K562 (cell line): ENCODE measurements around the gene UAP1. TPM values are rescaled to one million over a fixed set of nuclear protein-coding genes. Genes with fewer than 3 reads are reported as not detected.

ENCODE experiments used
- ARHGAP35 ChIP-seq: fragments of 450-650 bp; IDR thresholded peaks from 2 replicates; pipeline ENCODE4 v1.6.1; 2018; ENCODE audit not compliant: partially characterized antibody
- FOXJ2 ChIP-seq: fragments of 200-800 bp; sonication (Bioruptor generic); IDR thresholded peaks from 2 replicates; pipeline ENCODE4 v1.6.1; 2016; ENCODE audit warnings: missing genetic modification characterization, missing compliant biosample characterization
- KLF1 ChIP-seq: fragments of 450-650 bp; IDR thresholded peaks from 2 replicates; pipeline ENCODE4 v1.6.1; 2016; ENCODE audit warnings: missing genetic modification characterization, missing compliant biosample characterization
- MBD2 ChIP-seq: sonication (generic); IDR thresholded peaks from 2 replicates; pipeline ENCODE4 v1.6.1; 2016; ENCODE audit warnings: low read depth, borderline replicate concordance
- PKNOX1 ChIP-seq: fragments of 450-650 bp; IDR thresholded peaks from 2 replicates; pipeline ENCODE4 v1.6.1; 2016
- REST ChIP-seq, 2 experiments: fragments of 450-650 bp; formaldehyde crosslinking in 1 of 2; IDR thresholded peaks; 2 replicates each; pipeline versions ENCODE4 v1.4.0 to v1.6.1; 2014 to 2020; ENCODE audit warnings: mild to moderate bottlenecking in 2 of 2, borderline replicate concordance in 1 of 2, low read depth in 1 of 2
- RFX1 ChIP-seq: fragments of 450-650 bp; IDR thresholded peaks from 2 replicates; pipeline ENCODE4 v1.6.1; 2016; ENCODE audit warnings: mild to moderate bottlenecking, moderate library complexity
- RREB1 ChIP-seq: fragments of 250-450 bp; sonication (Bioruptor Pico); IDR thresholded peaks from 2 replicates; pipeline ENCODE4 v1.4.0; 2020
- STAT6 ChIP-seq: sonication (generic); formaldehyde crosslinking; IDR thresholded peaks from 2 replicates; pipeline ENCODE4 v1.8.1; 2023; ENCODE audit warnings: mild to moderate bottlenecking, missing genetic modification reagents
- polyA plus RNA-seq, 8 experiments: library from polyadenylated mRNA; depleted of rRNA in 4 of 8; stranded (reverse) in 5 of 8; unstranded in 3 of 8; fragments of >200 nt; fragmentation: Nextera tagmentation in 2 of 8; fragmentation: Illumina TruSeq in 1 of 8; extraction: Ambion mirVana in 2 of 8; extraction: Trizol in 1 of 8; gene quantifications; 2 replicates each; pipeline versions ENCODE4 v1.2.1 to v1.2.3, GENCODE V29; 2011 to 2014; ENCODE audit warnings: inconsistent platforms in 1 of 8, missing spikeins in 1 of 8
- total RNA-seq, 7 experiments: library from RNA; depleted of rRNA in 6 of 7; stranded (reverse); fragments of >200 nt in 6 of 7; fragmentation: Illumina TruSeq in 2 of 7; extraction: Trizol in 2 of 7; gene quantifications; 2 replicates each; pipeline versions ENCODE4 v1.2.1 to v1.2.3, GENCODE V29; 2011 to 2021; ENCODE audit warnings: low replicate concordance in 1 of 7

UAP1 gene
- total and polyA plus RNA-seq, 9 of the 15 experiments (the other 6 are each of a cell fraction or from before 2014, with no cell fraction given) = 182 to 317 (median 213) TPM

GRCh38 chr1:162561037-162561615 lies 396 bp upstream of the UAP1 start (continued):
- TF ChIP-seq KLF1 (tag) = peak; percentile 45; the same call in 1 of the 2 replicates
- 0 out of 2 replicates have a peak, but pooled peaks have one; percentile 28 for TF ChIP-seq STAT6 (CRISPR knock-in tag)
- peak; percentile 74; the same call in 1 of the 2 replicates for TF ChIP-seq MBD2
- TF ChIP-seq ARHGAP35 = no peak
- peak; percentile 89 for TF ChIP-seq RREB1 (CRISPR knock-in tag)
- TF ChIP-seq PKNOX1 = peak; percentile 97
- TF ChIP-seq REST (IDR thresholded peaks at IDR 0.05; ENCODE audit: borderline replicate concordance) = no peak
- peak; percentile 52; the same call in 1 of the 2 replicates for TF ChIP-seq REST (CRISPR knock-in tag; IDR thresholded peaks at IDR 0.05; ENCODE audit: low read depth)
- TF ChIP-seq RFX1 = no peak
- TF ChIP-seq FOXJ2 = 0 out of 2 replicates have a peak, but pooled peaks have one; percentile 68
